HepG2 (cell line): ENCODE data around the gene VEGFC.

ENCODE experiments used
- ATF2 ChIP-seq: sonication (generic); formaldehyde crosslinking; IDR thresholded peaks from 2 replicates; pipeline ENCODE4 v1.4.0; 2020; ENCODE audit warnings: missing genetic modification reagents
- DRAP1 ChIP-seq: IDR thresholded peaks from 2 replicates; pipeline ENCODE4 v1.6.1; 2016; ENCODE audit warnings: missing genetic modification reagents, missing compliant biosample characterization
- EP300 ChIP-seq, 3 experiments: sonication (generic) in 1 of 3; formaldehyde crosslinking in 1 of 3; IDR thresholded peaks; 2 replicates each; pipeline versions ENCODE4 v1.5.1 to v1.6.1; 2011 to 2020; ENCODE audit warnings: low read depth in 2 of 3, low read length in 2 of 3, borderline replicate concordance in 1 of 3, improper control_type of control experiment in 1 of 3, mild to moderate bottlenecking in 1 of 3, missing genetic modification reagents in 1 of 3, moderate library complexity in 1 of 3
- FOXJ3 ChIP-seq: sonication (generic); formaldehyde crosslinking; IDR thresholded peaks from 2 replicates; pipeline ENCODE4 v1.4.0; 2020; ENCODE audit warnings: missing genetic modification reagents, mild to moderate bottlenecking, borderline replicate concordance
- HDAC6 ChIP-seq: fragments of 200-600 bp; sonication (generic); IDR thresholded peaks from 2 replicates; pipeline ENCODE4 v1.7.0; 2017; ENCODE audit warnings: mild to moderate bottlenecking, antibody characterized with exemption, low read length, low read depth
- HIC2 ChIP-seq: sonication (generic); formaldehyde crosslinking; IDR thresholded peaks from 2 replicates; pipeline ENCODE4 v1.9.0; 2022; ENCODE audit warnings: low read depth, missing genetic modification reagents
- RBM39 ChIP-seq: fragments of 200-400 bp; formaldehyde crosslinking; IDR thresholded peaks from one replicate; pipeline ENCODE4 v1.6.1; 2018; ENCODE audit warnings: antibody characterized with exemption, mild to moderate bottlenecking, low read depth, low read length; ENCODE audit not compliant: poor library complexity, severe bottlenecking
- YY1 ChIP-seq: IDR thresholded peaks from 2 replicates; pipeline ENCODE4 v1.6.1; 2011; ENCODE audit warnings: low read length, low read depth, moderate library complexity, mild to moderate bottlenecking; ENCODE audit not compliant: insufficient read depth, insufficient replicate concordance
- ZBTB38 ChIP-seq: sonication (generic); formaldehyde crosslinking; IDR thresholded peaks from 2 replicates; pipeline ENCODE4 v1.5.1; 2020; ENCODE audit warnings: mild to moderate bottlenecking, missing genetic modification reagents
- TF ChIP-seq, protein P1 (sequence below): sonication (generic); formaldehyde crosslinking; IDR thresholded peaks from 2 replicates; pipeline ENCODE4 v1.5.0; 2020; ENCODE audit warnings: mild to moderate bottlenecking, missing genetic modification reagents, moderate library complexity

DNA sequence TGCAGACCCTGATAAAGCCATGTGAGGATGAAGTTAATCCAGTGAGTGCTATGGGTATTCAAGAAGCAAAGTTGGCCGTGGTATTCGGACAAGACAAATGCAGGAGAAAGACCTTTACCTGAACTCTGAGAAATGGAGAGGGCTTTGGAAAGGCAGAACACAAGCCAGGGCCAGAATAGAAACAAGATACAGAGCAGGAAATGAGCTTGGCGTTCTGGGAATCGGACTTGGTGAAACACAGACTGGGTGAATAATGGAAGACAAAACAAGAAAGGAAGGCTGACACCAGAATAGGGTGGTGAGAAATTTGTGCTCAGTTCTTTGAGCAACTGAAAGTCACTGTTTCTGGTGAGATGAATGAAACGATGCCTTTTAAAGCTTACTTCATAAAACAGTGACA lies 83.3 kb downstream of the VEGFC start:
- TF ChIP-seq HIC2 (CRISPR knock-in tag) (no peak), YY1 (no peak), ZBTB38 (CRISPR knock-in tag) (no peak), ATF2 (CRISPR knock-in tag) (no peak), DRAP1 (CRISPR knock-in tag) (no peak), FOXJ3 (CRISPR knock-in tag) (no peak), EP300 (IDR thresholded peaks at IDR 0.05; ENCODE audit: low read depth in 2 of 2, low read length in 2 of 2) (no peak), EP300 (CRISPR knock-in tag; IDR thresholded peaks at IDR 0.05; ENCODE audit: borderline replicate concordance) (no peak), RBM39 (no peak), HDAC6 (no peak)
- TF ChIP-seq, protein P1, sequence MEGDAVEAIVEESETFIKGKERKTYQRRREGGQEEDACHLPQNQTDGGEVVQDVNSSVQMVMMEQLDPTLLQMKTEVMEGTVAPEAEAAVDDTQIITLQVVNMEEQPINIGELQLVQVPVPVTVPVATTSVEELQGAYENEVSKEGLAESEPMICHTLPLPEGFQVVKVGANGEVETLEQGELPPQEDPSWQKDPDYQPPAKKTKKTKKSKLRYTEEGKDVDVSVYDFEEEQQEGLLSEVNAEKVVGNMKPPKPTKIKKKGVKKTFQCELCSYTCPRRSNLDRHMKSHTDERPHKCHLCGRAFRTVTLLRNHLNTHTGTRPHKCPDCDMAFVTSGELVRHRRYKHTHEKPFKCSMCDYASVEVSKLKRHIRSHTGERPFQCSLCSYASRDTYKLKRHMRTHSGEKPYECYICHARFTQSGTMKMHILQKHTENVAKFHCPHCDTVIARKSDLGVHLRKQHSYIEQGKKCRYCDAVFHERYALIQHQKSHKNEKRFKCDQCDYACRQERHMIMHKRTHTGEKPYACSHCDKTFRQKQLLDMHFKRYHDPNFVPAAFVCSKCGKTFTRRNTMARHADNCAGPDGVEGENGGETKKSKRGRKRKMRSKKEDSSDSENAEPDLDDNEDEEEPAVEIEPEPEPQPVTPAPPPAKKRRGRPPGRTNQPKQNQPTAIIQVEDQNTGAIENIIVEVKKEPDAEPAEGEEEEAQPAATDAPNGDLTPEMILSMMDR (CRISPR knock-in tag) = no peak
